Ecto neural progenitor cell (in vitro differentiated cells): Measurements from ENCODE around the gene NT5DC4.

Experiments used
- DNase-seq: peaks from one replicate; pipeline ENCODE4 v3.0.0-alpha.2; 2018; ENCODE audit warnings: low spot score

NT5DC4 gene

DNA sequence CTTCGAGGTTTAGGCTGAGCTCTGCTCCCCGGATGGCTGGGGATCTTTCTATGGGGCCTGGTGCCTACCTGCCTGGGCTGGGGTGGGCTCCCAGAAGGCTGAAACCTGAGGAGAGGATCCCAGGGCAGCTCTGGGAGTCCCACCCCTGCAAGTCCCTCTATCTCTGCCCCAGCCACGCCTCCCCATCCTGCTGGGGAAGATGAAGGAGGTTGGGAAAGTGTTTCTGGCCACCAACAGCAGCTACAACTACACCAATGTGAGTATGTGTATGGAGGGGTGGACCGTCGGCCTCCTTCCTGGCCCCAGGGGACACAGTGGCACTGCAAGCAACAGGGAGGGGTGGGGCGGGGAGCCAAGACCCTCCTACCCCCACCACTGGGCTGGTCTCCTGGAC, 2.7 kb downstream of the NT5DC4 start:
- DNase-seq = no peak

DNA sequence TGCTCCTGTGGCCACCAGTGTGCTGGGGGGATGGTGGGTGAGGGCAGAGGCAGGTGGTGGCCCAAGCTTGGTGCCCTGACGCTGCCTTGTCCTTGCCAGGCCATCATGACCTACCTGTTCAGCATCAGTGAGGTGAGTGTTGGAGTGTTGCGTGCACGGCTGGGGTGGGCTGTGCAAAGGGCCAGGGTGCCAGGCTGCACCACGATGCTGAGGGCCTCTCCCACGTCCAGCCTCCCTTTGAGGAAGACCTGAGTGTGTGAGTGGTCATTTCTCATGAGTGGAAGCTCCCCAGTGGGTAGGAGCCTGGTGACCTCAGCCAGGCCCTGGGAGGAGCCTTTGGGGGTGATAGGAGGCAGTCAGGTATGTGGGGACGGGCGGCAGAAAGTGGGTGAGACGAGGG, 3.2 kb downstream of the NT5DC4 start:
- DNase-seq = no peak

DNA sequence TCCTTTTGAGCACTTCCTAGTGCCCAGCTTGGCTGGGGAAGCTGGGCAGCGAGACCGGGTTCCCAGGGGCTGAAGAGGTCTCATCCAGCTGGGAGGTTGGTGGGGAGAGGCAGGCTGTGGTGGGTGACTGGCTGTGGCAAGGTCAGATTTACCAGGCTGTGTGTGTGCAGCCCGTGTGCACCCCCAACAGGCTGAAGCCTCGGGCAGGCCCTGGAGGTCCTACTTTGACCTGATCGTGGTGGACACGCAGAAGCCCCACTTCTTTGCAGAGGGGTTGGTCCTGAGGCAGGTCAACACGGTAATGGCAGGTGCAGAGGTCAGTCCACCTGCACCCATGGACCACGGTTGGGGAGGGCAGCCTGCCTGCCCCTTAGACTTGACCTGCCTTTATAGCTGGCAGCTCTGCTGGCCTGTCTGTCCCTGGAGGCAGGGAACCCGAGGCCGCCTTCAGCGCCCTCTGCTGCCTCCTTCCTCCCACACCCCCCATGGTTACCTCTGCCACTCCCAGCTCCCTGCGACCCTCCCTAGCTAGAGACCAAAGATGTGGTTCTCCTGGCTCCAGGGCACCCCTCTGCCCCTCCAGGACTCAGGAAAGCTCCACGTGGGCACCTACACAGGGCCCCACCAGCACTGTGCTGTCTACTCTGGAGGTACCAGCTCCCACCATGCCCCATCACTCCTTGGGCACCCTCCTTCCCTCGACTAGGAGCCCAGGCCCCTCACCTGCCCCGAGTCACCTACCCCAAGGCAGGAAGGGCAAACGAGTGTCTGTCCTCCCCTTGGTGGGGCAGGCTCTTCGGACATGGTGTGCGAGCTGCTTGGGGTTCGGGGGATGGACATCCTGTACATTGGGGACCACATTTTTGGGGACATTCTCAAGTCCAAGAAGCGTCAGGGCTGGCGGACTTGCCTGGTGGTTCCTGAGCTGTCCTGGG, 4.0 kb downstream of the NT5DC4 start:
- DNase-seq = no peak

DNA sequence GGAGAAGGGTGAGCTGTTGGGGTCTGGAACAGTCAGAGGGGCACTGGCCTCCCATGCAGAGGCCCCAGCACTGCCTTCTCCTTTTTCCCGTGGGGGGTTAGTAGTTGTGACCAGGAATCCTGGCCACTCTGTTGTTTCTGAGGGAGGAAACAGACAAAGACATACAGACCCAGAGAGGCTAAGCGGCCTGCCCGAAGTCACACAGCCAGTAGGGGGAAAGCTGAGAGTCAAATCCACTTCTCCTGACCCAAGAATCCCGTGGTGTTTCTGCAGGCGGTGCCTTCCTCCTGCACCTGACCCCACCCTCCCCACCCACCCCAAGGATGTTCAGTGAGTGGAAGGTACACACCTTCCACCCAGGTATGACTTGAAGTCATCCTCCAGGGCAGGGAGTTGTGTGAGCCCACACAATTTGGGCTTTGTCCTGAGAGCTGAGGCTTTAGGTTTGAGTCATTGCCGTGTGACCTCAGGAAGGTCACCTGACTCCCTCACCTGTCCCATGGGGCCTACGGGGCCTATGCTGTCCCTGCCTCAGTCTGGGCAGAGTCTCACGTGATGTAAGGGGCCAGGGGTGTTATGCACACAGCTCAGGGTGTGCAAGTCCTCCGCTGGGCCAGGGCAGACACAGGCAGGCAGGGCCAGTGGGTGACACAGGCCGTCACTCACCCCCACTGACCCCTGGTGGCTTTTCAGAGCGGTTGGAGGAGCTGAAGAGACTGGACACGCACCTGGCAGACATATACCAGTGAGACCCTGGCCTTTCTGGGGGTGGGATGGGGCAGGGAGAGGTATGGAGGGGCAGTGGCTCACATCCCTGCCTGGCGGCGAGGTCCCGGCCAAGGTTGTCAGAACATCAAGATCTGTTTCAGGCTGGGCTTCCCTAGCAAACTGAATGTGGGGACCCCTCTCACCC, 5.0 kb downstream of the NT5DC4 start:
- DNase-seq = no peak

DNA sequence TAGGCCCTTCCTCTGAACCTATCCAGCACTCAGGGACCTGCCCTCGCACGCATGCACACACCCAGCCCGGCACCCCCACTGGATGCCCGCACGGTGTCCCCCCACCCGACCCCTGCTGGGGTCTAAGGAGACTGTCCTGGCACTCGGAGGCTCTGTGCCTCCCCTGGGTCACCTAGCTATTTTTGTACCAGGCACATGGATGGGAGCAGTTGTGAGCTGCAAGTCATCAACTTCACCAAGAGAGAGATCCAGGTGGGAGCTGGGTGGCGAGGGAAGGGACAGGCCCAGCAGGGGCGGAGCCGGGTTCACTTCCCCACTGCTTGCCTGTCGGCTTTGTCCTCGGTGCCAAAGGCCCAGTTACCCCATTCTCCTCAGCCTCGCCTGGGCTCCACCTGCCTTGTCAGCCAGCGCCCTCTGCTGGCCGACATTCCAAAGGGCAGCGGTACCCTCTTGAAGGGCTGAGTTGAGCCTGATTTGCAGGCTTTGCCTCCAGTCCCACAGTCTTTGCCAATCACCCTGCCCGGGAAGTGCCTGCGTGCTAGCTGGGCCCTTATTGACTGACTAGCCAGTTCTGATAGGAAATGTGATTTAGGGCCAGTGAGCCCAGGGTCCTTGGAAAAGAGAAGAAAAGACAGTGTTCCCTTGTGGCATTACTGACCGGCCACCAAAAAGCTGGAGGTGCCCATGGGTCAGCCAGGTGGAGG, 5.8 kb downstream of the NT5DC4 start:
- peak; percentile 93 for DNase-seq

DNA sequence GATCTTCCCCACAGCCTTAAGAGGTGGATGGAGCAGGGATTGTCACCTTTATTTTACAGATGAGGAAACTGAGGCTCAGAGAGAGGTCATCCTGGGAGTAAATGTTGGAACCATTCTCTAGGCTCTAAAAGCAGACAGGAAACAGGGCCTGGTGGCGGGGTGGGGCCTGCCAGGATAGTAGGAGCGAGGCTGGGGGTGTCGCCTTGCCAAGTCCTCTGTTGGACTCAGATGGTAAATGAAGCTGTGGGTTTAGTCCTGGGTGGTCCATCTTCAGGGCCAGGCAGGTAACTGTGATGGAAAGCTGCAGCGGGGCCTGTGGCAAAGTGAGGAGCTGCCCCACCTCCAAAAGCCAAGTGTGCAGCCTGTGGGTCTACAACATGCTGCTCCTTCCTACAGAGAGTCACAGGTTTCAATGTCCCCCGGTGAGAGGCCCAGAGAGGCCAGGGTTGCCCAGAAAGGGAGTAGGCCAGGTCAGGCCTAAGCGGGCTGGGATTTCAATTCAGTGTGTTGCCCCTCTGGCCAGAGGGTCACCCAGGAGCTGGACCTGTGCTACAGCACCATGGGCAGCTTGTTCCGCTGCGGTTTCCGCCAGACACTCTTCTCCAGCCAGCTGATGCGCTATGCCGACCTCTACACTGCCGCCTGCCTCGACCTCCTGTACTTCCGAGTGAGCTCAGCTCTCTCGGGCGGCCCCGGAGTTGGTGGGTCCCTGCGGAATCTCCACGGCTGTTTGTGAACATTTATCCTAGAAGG, 6.6 kb downstream of the NT5DC4 start:
- no peak for DNase-seq

DNA sequence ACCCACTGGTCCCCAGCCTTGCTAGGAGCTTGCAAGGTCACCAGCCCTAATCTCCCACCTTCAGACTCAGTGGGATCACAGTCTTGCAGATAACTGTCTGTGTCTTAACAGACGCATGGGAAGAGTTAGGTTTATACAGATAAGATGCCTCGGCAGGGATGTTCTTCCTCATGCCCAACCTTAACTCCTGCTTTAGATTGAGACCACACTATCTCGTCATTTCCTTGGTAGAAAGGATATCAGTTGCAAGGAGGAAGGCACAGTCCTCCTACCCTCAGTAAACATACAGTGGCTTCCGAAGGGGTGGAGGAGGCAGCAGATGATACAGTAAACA, 7.2 kb downstream of the NT5DC4 start:
- no peak for DNase-seq

DNA sequence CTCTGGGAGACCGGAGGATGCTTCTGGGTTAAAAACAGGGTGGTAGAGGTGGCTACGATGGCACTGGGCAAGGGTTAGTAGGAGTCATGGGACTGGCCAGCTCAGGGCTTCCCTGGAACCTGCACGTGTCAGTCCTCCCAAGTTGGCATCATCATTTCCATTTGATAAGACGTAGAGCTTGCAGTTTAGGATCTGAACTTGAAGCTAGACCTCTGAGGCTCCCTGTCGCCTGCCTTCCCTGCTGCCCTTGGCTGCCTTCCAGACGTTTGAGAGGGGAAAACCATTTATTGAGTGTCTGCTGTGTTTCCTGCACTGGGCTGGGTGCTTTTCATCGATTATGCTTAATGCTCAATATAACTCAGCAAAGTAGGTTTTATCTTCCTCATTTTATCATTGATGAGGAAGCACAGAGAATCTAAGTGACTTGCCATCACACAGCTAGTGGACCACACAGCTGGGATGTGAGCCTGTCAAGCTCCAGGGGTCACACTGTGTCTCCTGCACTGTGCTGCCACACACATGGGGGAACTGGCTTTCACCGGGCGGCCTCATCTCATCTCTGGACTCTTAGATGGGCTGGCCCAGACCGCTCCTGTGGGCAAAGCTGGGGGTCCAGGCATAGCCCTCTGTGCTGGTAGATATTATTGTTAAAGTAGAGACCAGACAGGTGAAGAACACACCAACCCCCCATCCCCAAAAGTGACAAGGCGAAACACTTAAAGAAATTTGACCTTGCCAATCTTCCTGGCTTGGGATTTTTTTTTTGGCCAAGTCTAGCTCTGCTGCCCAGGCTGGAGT, 7.8 kb downstream of the NT5DC4 start:
- no peak for DNase-seq

DNA sequence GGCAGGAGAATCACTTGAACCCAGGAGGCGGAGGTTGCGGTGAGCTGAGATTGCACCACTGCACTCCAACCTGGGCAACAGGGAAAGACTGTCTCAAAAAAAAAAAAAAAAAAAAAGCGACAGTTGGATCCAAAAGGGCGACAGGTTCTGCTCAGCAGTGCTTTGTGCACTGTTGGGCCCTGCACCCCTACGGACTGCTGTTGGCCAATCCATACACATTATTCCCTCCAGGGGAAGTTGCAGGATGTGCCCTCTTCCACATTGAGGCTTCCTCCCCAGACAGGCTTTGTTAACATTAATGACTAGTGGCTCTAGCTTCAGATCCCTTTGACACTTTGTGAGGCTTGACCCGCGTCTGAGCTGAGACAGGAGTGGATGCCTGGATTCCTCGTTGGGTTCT, 9.4 kb downstream of the NT5DC4 start:
- no peak for DNase-seq

DNA sequence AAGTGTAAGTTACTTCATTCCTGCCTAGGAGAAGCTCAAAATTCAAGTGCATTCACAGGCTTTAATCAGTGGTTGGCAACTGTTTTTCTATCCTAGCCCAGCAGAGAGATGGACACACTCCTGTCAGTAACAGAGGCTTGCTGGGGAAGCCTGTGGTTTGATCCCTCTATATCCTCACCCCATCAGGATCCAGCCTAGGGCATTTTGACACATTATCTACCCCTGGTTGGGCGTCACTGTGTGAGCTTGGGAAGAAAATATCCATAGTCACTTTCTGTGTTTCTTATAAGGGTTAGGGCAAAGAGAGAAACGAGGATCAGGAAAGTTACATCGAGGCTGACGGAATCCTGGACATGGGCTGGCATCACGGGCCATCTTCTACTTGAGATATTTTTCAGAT, 10.0 kb downstream of the NT5DC4 start:
- DNase-seq = no peak

DNA sequence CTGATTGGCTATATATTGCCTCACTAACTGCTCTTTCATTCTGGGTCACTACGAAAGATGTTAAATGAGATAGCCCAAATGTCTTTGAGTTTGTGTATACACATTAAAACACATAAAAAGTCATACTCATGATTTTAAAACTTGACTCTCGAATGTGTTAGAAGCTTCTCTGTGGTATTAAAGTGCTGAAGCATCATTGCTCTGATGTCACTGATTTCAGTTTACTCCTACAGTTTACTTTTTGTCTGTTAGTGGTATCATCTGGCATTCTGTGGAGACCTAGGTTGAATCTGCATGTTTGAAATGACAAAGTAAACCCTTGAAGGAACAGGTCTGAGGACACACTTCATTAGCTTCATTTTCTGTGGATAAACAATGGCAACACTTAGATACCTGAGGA, 10.7 kb downstream of the NT5DC4 start:
- DNase-seq = no peak

DNA sequence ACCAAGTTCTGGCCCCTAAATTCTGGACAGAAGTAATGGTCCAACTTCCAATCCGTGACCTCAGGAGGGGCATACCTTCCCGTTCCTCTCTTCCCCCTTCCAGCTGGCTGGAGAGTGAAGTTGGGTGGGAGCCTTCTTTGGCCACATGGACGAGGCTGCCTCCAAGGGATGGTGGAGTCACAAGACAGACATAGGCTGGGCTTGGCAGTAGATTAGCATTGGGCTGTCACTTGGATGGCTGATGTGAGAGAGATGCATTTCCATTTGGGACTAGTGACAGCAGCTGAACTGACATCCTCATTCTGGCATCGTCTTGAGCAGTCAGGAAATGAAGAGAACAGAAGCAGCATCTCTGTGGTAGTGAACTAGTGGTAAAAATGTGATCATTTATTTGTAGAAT, 12.6 kb downstream of the NT5DC4 start:
- no peak for DNase-seq

DNA sequence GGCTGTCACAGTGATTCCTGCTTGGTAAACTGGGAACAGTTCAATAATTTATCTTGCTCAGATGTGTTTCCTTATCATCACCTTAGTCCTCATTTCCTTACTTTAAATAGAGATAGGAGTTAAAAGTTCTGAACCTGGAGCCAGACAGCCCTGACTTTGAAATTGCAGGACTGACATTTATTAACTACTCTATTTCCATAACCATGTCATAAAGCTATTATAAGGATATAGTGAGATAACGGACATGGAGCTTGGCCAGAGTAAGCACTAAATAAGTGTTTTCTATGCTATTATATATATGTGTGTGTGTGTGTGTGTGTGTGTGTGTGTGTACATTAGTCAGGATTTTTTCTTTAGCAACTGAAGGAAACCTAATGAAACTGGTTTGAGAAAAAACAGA, 13.1 kb downstream of the NT5DC4 start:
- DNase-seq = no peak

DNA sequence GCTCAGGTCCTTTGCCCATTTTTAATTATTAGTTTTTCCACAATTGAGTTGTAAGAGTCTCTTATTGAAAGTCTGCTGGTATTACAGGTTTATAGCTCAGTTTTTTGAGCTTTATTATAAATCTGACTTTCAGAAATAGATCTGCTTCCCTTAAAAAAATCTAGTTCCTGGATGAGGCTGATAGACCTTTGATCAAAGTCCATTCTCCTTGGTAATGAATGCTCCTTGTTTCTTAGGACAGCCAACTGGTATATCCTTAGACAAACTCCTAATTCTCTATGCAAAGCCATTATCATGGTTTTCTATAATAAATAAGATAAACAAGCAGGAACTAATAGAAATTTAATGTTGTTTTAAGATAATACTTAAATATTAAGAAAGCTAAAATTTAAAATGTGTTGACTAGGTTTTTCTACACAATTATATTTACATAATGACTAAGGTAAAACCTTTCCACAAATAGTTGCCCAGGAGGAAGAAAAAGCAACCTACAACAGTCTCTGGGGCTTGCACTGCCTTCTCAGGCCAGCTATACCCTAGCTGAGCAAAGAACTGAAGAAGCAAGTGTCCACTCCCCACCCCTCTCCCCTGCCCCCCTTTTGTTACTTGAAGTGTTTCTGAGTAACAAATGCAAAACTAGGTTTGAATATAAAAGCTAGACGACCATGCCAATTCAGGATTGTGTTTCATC, 16.9 kb downstream of the NT5DC4 start:
- DNase-seq = no peak

DNA sequence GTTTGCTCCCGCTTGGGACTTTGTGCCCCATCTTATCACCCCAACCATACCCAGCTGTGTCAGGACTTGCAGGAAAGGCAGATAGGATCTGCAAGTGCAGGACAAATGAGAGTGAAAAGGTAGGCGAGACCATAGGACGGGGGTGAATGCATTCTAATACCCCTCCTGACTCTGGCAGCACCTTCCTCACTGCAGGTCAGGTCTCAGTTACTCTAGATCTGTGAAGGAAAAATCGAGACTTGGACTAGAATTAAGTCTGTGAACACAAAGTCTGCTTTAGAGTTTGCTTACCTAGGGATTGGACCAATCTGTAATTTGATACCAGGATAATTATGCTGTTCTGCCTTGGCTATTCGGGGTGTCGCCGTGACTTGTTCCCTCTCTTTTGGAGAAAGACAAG, 19.7 kb downstream of the NT5DC4 start:
- DNase-seq = no peak

DNA sequence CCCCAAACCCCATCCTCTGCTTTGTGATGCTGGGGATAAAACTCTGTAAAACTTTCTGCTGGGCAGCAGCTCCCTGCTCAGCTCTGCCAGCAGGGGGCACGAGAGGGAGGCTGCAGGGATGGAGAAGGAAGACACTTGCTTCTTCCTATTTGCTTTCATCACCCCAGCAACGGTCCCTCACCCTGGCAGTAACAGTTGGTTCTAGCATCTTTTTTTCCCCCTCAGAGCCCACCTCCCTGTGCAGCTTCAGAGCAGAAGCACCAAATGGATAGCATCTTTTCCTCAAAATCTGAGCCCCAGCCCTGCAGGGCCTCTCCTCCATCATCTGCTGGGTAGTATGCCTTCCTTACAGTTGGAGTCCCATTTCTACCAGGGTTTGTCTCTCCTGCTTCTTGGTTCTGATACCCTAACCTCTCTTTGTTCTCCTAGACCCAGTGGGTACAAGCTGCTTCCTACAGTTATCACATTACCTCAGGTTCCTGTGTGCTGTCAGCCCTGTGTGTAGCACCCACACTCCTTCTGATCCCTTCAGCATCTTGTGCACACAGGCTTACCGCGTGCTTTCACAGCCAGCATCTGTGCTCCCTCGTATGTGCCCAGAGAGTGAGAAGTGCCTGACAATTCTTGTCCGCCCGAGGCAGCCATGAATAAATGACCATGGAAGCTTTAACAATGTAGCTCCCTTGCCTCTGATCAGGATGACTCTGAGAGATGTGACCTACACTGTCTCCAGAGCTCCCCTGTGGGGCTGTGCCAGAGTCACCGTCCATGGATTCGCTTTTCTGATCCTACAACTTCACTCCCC, 29.1 kb downstream of the NT5DC4 start:
- peak; percentile 81 for DNase-seq

DNA sequence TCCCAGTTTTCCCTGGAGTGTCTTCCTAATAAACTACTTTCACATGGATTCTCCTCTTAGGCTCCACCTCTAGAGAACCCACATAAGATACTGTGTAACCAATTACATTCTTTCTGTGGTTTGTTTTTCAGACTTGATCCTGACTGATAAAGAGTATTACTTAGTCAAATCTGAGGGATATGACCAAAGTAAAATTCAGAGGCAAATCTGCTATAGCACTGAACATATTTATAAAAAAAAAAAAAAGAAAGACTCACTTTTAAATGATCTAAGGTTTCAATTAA, 29.7 kb downstream of the NT5DC4 start:
- no peak for DNase-seq

DNA sequence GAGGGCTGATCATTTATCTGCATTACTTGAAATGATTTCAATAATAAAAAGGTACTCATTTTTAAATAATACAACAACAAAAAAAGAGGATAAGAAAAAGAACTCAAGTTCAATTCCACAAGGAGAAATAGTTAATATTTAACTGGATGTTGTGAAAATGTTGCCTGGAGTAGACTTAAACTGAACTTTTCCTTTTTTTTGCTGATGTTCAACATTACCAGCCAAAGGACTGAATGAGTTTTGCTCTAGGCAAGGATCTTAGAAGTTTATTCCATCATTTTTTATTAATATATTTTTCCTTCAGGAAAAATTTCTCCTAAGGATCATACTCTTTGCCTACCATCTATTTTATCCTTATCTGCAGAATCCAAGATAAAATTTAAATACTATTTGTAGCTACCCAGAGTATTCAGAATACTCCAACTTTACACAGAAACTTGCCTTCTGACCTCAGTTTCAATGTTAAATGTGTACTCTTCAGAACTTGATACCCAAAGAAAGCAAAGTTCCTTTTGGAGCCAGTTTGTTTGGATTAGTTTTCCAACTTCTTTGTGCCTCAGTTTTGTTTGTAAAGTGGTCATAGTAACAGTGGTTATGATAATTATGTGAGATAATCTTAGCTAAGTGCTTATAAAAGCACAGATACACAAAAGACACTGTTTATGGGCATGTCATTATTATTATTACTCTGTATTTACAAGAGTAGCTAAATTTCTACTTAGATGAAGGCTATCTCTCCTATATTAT, 30.8 kb downstream of the NT5DC4 start:
- DNase-seq = no peak

DNA sequence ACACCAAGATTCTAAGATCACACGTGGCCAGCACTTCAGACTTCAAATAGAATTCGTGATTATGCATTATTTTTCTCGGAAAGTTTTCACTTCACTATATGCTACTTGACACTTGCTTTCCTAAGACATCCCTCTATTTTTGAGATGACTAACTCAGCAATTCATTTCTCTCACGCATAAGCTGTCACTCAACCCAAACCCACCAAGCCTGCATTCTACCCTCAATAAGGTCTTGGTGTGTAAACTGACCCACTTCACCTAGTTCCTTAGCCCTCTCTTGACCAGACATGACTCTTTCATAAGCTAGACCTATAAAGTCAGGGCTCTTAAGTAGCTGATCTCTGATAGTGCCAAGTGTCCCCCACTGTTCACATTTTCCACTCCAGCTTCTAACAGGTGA, 31.8 kb downstream of the NT5DC4 start:
- DNase-seq = no peak
